H9 (cell line): Measurements from ENCODE around the gene SLC6A19. TPM values are rescaled to one million over a fixed set of nuclear protein-coding genes. Genes with fewer than 3 reads are reported as not detected.
"Not testable (repeated sequence)": the region's sequence is repeated elsewhere in the genome, so short reads cannot be mapped to it uniquely, and the experiment has no call there.

Experiments
- DNase-seq: peaks from one replicate; pipeline ENCODE4 v3.0.0-alpha.2; 2017
- H2AFZ ChIP-seq: one replicate; pipeline ENCODE4 v1.6.1; 2013; ENCODE audit warnings: mild to moderate bottlenecking, low read length, control low read depth, moderate library complexity
- H2AK5ac ChIP-seq: 2 replicates; pipeline ENCODE4 v1.6.1; 2013; ENCODE audit warnings: low read length, control low read depth, mixed read lengths; ENCODE audit not compliant: insufficient read length
- H2BK120ac ChIP-seq: one replicate; pipeline ENCODE4 v1.6.1; 2013; ENCODE audit warnings: low read depth, mild to moderate bottlenecking, low read length, control low read depth, inconsistent platforms; ENCODE audit not compliant: poor library complexity, severe bottlenecking
- H2BK12ac ChIP-seq: 2 replicates; pipeline ENCODE4 v1.6.1; 2013; ENCODE audit warnings: low read length, control low read depth, mixed read lengths, low read depth; ENCODE audit not compliant: insufficient read length
- H2BK15ac ChIP-seq: 2 replicates; pipeline ENCODE4 v1.6.1; 2013; ENCODE audit warnings: low read depth, low read length, control low read depth
- H2BK20ac ChIP-seq: one replicate; pipeline ENCODE4 v1.6.1; 2013; ENCODE audit warnings: low read depth, mild to moderate bottlenecking, low read length, control low read depth, inconsistent platforms; ENCODE audit not compliant: poor library complexity, severe bottlenecking
- H2BK5ac ChIP-seq: 2 replicates; pipeline ENCODE4 v1.6.1; 2013; ENCODE audit warnings: low read length, control low read depth, mixed read lengths; ENCODE audit not compliant: insufficient read length
- H3K14ac ChIP-seq: 2 replicates; pipeline ENCODE4 v1.6.1; 2013; ENCODE audit warnings: low read length, control low read depth; ENCODE audit not compliant: insufficient read depth
- H3K18ac ChIP-seq: 2 replicates; pipeline ENCODE4 v1.6.1; 2013; ENCODE audit warnings: low read depth, mild to moderate bottlenecking, mixed read lengths, low read length, control low read depth; ENCODE audit not compliant: insufficient read length
- H3K23ac ChIP-seq: 2 replicates; pipeline ENCODE4 v1.6.1; 2013; ENCODE audit warnings: low read length, control low read depth, mixed read lengths, low read depth; ENCODE audit not compliant: insufficient read length
- H3K23me2 ChIP-seq: 2 replicates; pipeline ENCODE4 v1.6.1; 2013; ENCODE audit warnings: low read depth, mild to moderate bottlenecking, mixed read lengths, low read length, control low read depth; ENCODE audit not compliant: insufficient read length, poor library complexity, severe bottlenecking
- H3K27ac ChIP-seq: 2 replicates; pipeline ENCODE4 v1.5.1; 2013; ENCODE audit warnings: low read length, control low read depth, mixed read lengths, low read depth; ENCODE audit not compliant: insufficient read length
- H3K27me3 ChIP-seq: 2 replicates; pipeline ENCODE4 v1.6.1; 2013; ENCODE audit warnings: low read length, control low read depth, inconsistent platforms; ENCODE audit not compliant: insufficient read depth
- H3K4ac ChIP-seq: 2 replicates; pipeline ENCODE4 v1.6.1; 2013; ENCODE audit warnings: low read depth, mild to moderate bottlenecking, control low read depth, inconsistent platforms, low read length, moderate library complexity
- H3K4me1 ChIP-seq: 2 replicates; pipeline ENCODE4 v1.6.1; 2013; ENCODE audit warnings: low read length, control low read depth, inconsistent platforms; ENCODE audit not compliant: insufficient read depth
- H3K4me2 ChIP-seq: 2 replicates; pipeline ENCODE4 v1.6.1; 2013; ENCODE audit warnings: low read length, control low read depth, mixed read lengths; ENCODE audit not compliant: insufficient read length, insufficient read depth
- H3K56ac ChIP-seq: 2 replicates; pipeline ENCODE4 v1.6.1; 2013; ENCODE audit warnings: low read depth, mild to moderate bottlenecking, mixed read lengths, low read length, control low read depth; ENCODE audit not compliant: insufficient read length
- H3K79me1 ChIP-seq: 2 replicates; pipeline ENCODE4 v1.6.1; 2013; ENCODE audit warnings: low read depth, mild to moderate bottlenecking, moderate library complexity, low read length, control low read depth, inconsistent platforms; ENCODE audit not compliant: insufficient read depth, poor library complexity, severe bottlenecking
- H3K79me2 ChIP-seq: 2 replicates; pipeline ENCODE4 v1.6.1; 2013; ENCODE audit warnings: low read length, control low read depth, inconsistent platforms; ENCODE audit not compliant: insufficient read depth
- H3K9ac ChIP-seq: 2 replicates; pipeline ENCODE4 v1.6.1; 2013; ENCODE audit warnings: low read length, control low read depth, mixed read lengths; ENCODE audit not compliant: insufficient read length; ENCODE audit errors: extremely low read depth
- H3K9me3 ChIP-seq: one replicate; pipeline ENCODE4 v1.6.1; 2013; ENCODE audit warnings: low read depth, low read length, inconsistent platforms; ENCODE audit not compliant: control insufficient read depth
- H3T11ph ChIP-seq: one replicate; pipeline ENCODE4 v1.6.1; 2013; ENCODE audit warnings: mild to moderate bottlenecking, low read length, control low read depth, inconsistent platforms
- H4K20me1 ChIP-seq: one replicate; pipeline ENCODE4 v1.6.1; 2013; ENCODE audit not compliant: control insufficient read depth, insufficient read length, insufficient read depth
- H4K5ac ChIP-seq: 2 replicates; pipeline ENCODE4 v1.6.1; 2013; ENCODE audit warnings: low read depth, mild to moderate bottlenecking, mixed read lengths, low read length, control low read depth; ENCODE audit not compliant: insufficient read length
- H4K8ac ChIP-seq: replicated peaks from 2 replicates; pipeline ENCODE4 v1.6.1; 2013; ENCODE audit warnings: low read length, control low read depth, mixed read lengths, low read depth; ENCODE audit not compliant: insufficient read length
- H4K91ac ChIP-seq: 2 replicates; pipeline ENCODE4 v1.6.1; 2013; ENCODE audit warnings: low read depth, mild to moderate bottlenecking, moderate library complexity, mixed read lengths, low read length, control low read depth; ENCODE audit not compliant: insufficient read length
- H3K27ac Mint-ChIP-seq, 3 experiments: 2 replicates in 2 of 3; 3 replicates in 1 of 3; pipeline ENCODE4 v1.8.0; 2020 to 2021; ENCODE audit warnings: mixed read lengths in 3 of 3, mild to moderate bottlenecking in 1 of 3, moderate library complexity in 1 of 3
- H3K27me3 Mint-ChIP-seq: 2 replicates; pipeline ENCODE4 v1.8.0; 2021; ENCODE audit warnings: low read depth, mild to moderate bottlenecking, moderate library complexity, mixed read lengths
- H3K36me3 Mint-ChIP-seq, 3 experiments: 2 replicates in 2 of 3; 3 replicates in 1 of 3; pipeline ENCODE4 v1.8.0; 2020 to 2021; ENCODE audit warnings: low read depth in 3 of 3, mixed read lengths in 3 of 3; ENCODE audit not compliant: insufficient read depth in 1 of 3
- H3K4me1 Mint-ChIP-seq, 2 experiments: 2 replicates each; pipeline ENCODE4 v1.8.0; 2020; ENCODE audit warnings: mixed read lengths in 2 of 2
- H3K4me3 Mint-ChIP-seq, 2 experiments: 2 replicates in 1 of 2; 3 replicates in 1 of 2; pipeline ENCODE4 v1.8.0; 2020 to 2021; ENCODE audit warnings: mild to moderate bottlenecking in 2 of 2, mixed read lengths in 2 of 2, moderate library complexity in 1 of 2
- H3K9me3 Mint-ChIP-seq, 2 experiments: 2 replicates in 1 of 2; 3 replicates in 1 of 2; pipeline ENCODE4 v1.8.0; 2020; ENCODE audit warnings: mild to moderate bottlenecking in 2 of 2, mixed read lengths in 2 of 2, moderate library complexity in 1 of 2
- WGBS: extraction: QIAGEN DNeasy Blood & Tissue Kit; methylation state at CpG from one replicate; pipeline ENCODE4 v1.1.7; 2013; ENCODE audit warnings: missing lambda C conversion rate, low lambda C conversion rate, mixed read lengths; ENCODE audit not compliant: insufficient read length; ENCODE audit errors: extremely low coverage; 5-methylcytosine and 5-hydroxymethylcytosine counted together
- total RNA-seq: library from RNA; stranded (reverse); gene quantifications from 2 replicates; pipeline ENCODE4 v1.2.1, GENCODE V29; 2021
- TF ChIP-seq, protein P1 (sequence below): fragments of 200-600 bp; sonication (generic); conservative IDR thresholded peaks from 3 replicates; pipeline ENCODE4 v1.8.0; 2021; ENCODE audit warnings: antibody characterized with exemption, mild to moderate bottlenecking

The SLC6A19 gene
- total RNA-seq, 1 experiment from 2014 or later: not detected

DNA sequence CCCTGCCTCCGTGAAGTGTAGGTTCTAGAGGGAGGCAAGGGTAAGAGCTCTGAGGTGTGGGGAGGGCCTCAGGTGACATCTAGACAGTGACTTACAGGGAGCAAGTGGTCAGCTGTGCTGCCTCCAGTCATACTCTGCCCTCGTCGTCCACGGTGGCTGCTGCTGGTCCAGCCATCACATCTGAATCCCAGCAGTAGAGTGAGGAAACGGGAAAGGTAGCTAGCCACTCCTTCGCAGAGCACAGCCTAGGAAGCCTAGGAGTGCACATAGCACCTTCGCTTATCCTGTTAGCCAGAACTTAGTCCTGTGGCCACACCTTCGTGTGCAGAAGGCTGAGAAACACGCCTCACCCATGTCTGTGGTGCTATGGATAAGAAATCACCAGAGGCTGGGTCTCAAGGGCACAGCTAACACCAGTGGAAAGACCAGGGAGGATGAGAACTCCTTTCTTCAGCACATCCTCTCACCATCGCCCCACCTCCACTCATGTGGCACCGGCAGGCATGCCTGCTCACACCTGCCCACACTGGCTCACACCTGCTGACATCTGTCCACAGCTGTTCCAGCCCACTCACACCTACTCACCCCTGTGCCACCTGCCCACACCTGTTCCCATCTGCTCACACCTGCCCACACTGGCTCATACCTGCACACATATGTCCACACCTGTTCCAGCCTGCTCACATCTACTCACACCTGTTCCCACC, 44.5 kb upstream of the SLC6A19 start:
- Histone ChIP-seq H2AK5ac (no peak overlapping the region), H3K79me1 (no peaks in the 10 kb centered on the region), H3K4ac (no peak overlapping the region), H3K56ac (no peak overlapping the region), H2AFZ (no peak overlapping the region), H3K14ac (no peak overlapping the region), H4K20me1 (no peaks in the 10 kb centered on the region), H3K4me2 (no peak overlapping the region), H2BK5ac (no peak overlapping the region), H3K9me3 (no peaks in the 10 kb centered on the region), H4K5ac (no peak overlapping the region), H3K9ac (no peak overlapping the region), H3K79me2 (no peaks in the 10 kb centered on the region), H3K27ac (no peak overlapping the region), H4K8ac (no peak overlapping the region), H4K91ac (no peak overlapping the region), H3K18ac (no peak overlapping the region), H3K27me3 (peaks cover 14% of the 10 kb centered on the region; the same call in 1 of the 2 replicates), H3T11ph (no peak overlapping the region), H2BK20ac (no peak overlapping the region), H3K23me2 (no peaks in the 10 kb centered on the region), H3K4me1 (no peaks in the 10 kb centered on the region), H2BK15ac (no peak overlapping the region), H2BK12ac (no peak overlapping the region), H3K23ac (no peak overlapping the region), H2BK120ac (no peak overlapping the region)
- peaks cover 76% of the 10 kb centered on the region for H3K27me3 Mint-ChIP-seq
- peaks cover 7 to 18% of the 10 kb centered on the region in 2 experiments for H3K4me1 Mint-ChIP-seq
- H3K9me3 Mint-ChIP-seq: peaks cover 8 to 13% of the 10 kb centered on the region in 2 experiments
- H3K36me3 Mint-ChIP-seq: peaks cover 0 to 10% (median 0%) of the 10 kb centered on the region in 3 experiments; a peak in 4 of 7 replicates
- DNase-seq: no peak
- TF ChIP-seq, protein P1, sequence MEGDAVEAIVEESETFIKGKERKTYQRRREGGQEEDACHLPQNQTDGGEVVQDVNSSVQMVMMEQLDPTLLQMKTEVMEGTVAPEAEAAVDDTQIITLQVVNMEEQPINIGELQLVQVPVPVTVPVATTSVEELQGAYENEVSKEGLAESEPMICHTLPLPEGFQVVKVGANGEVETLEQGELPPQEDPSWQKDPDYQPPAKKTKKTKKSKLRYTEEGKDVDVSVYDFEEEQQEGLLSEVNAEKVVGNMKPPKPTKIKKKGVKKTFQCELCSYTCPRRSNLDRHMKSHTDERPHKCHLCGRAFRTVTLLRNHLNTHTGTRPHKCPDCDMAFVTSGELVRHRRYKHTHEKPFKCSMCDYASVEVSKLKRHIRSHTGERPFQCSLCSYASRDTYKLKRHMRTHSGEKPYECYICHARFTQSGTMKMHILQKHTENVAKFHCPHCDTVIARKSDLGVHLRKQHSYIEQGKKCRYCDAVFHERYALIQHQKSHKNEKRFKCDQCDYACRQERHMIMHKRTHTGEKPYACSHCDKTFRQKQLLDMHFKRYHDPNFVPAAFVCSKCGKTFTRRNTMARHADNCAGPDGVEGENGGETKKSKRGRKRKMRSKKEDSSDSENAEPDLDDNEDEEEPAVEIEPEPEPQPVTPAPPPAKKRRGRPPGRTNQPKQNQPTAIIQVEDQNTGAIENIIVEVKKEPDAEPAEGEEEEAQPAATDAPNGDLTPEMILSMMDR: no peak
- no peak overlapping the region; a peak in 1 of 5 replicates for H3K4me3 Mint-ChIP-seq
- no peak overlapping the region for H3K27ac Mint-ChIP-seq
- WGBS: no CpG with 5 or more reads among the region's 11 CpGs

GRCh38 chr5:1157461-1157986, 43.9 kb upstream of the SLC6A19 start:
- H2BK12ac ChIP-seq, H3K79me1 ChIP-seq, H3K79me2 ChIP-seq, H3K9me3 ChIP-seq, H3K23ac ChIP-seq, H4K20me1 ChIP-seq, H2BK20ac ChIP-seq, H3K9ac ChIP-seq, H3T11ph ChIP-seq, H3K23me2 ChIP-seq, H3K27ac Mint-ChIP-seq, H3K56ac ChIP-seq, H3K18ac ChIP-seq, H3K4me1 ChIP-seq, H2BK15ac ChIP-seq, H2BK5ac ChIP-seq, H3K36me3 Mint-ChIP-seq, H3K4me2 ChIP-seq, H4K5ac ChIP-seq, H4K8ac ChIP-seq, H3K27ac ChIP-seq, H2AK5ac ChIP-seq, H2BK120ac ChIP-seq, DNase-seq, H3K4ac ChIP-seq, H3K14ac ChIP-seq, H4K91ac ChIP-seq, H2AFZ ChIP-seq: not testable (repeated sequence)
- peaks cover 7 to 18% of the 10 kb centered on the region in 2 experiments for H3K4me1 Mint-ChIP-seq
- peaks cover 70% of the 10 kb centered on the region for H3K27me3 Mint-ChIP-seq
- WGBS: no CpG with 5 or more reads among the region's 2 CpGs
- H3K27me3 ChIP-seq: peaks cover 14% of the 10 kb centered on the region; the same call in 1 of the 2 replicates
- peak overlapping the region; percentile 15 to 17; a peak in 4 of 5 replicates for H3K4me3 Mint-ChIP-seq
- H3K9me3 Mint-ChIP-seq: peaks cover 8 to 13% of the 10 kb centered on the region in 2 experiments
